Thyroid gland (tissue), 4 donors: ENCODE data around the gene CRK. TPM values are rescaled to one million over a fixed set of nuclear protein-coding genes. Genes with fewer than 3 reads are reported as not detected.

ENCODE experiments used
- DNase-seq, 2 donors: peaks; one replicate each; pipeline ENCODE4 v3.0.0-alpha.2; 2019
- H3K27ac ChIP-seq, 3 donors: fragments of 200-600 bp; sonication (generic); 1 replicate in 2 of 3; 2 replicates in 1 of 3; pipeline ENCODE4 v1.5.1; 2016 to 2019; ENCODE audit warnings: mild to moderate bottlenecking in 1 of 3, moderate library complexity in 1 of 3
- H3K27me3 ChIP-seq: fragments of 200-600 bp; sonication (generic); one replicate; pipeline ENCODE4 v1.5.1; 2019
- H3K36me3 ChIP-seq, 2 donors: fragments of 200-600 bp; sonication (generic); one replicate each; pipeline ENCODE4 v1.5.1; 2016 to 2019
- H3K4me1 ChIP-seq, 2 donors: fragments of 200-600 bp; sonication (generic); one replicate each; pipeline ENCODE4 v1.5.1; 2017 to 2019
- H3K4me3 ChIP-seq, 3 donors: fragments of 200-600 bp; sonication (generic); replicated peaks in 1 of 3; 1 replicate in 2 of 3; 2 replicates in 1 of 3; pipeline ENCODE4 v1.5.1; 2016; ENCODE audit warnings: mild to moderate bottlenecking in 1 of 3
- H3K9me3 ChIP-seq: fragments of 200-600 bp; sonication (generic); one replicate; pipeline ENCODE4 v1.5.1; 2017
- POLR2A ChIP-seq, 2 donors: fragments of 450-650 bp; IDR thresholded peaks; one replicate each; pipeline ENCODE4 v1.6.1; 2017; ENCODE audit warnings: antibody characterized with exemption in 2 of 2, mild to moderate bottlenecking in 2 of 2, moderate library complexity in 1 of 2
- WGBS, 2 donors: methylation state at CpG; one replicate each; pipeline ENCODE4 v1.1.5; 2017; 5-methylcytosine and 5-hydroxymethylcytosine counted together
- intact Hi-C: fragments of 100-400 bp; cut with DNase I; formaldehyde crosslinking; loops from one replicate; pipeline ENCODE4 v1.15.1; 2023
- total RNA-seq, 4 donors: library from RNA; depleted of rRNA; stranded (reverse); fragments of >200 nt; gene quantifications; one replicate each; pipeline ENCODE4 v1.2.3, GENCODE V29; 2016
- TF ChIP-seq, protein P1 (sequence below), 6 experiments: fragments of 200-600 bp in 3 of 6; fragments of 450-650 bp in 3 of 6; sonication (generic) in 3 of 6; IDR thresholded peaks; one replicate each; pipeline ENCODE4 v1.5.1; 2016 to 2019; ENCODE audit warnings: antibody characterized with exemption in 6 of 6, mild to moderate bottlenecking in 2 of 6, inconsistent platforms in 1 of 6, moderate library complexity in 1 of 6

Gene CRK
- total RNA-seq, 4 donors from 2014 or later = 89.6 to 140 (median 98.7) TPM

DNA sequence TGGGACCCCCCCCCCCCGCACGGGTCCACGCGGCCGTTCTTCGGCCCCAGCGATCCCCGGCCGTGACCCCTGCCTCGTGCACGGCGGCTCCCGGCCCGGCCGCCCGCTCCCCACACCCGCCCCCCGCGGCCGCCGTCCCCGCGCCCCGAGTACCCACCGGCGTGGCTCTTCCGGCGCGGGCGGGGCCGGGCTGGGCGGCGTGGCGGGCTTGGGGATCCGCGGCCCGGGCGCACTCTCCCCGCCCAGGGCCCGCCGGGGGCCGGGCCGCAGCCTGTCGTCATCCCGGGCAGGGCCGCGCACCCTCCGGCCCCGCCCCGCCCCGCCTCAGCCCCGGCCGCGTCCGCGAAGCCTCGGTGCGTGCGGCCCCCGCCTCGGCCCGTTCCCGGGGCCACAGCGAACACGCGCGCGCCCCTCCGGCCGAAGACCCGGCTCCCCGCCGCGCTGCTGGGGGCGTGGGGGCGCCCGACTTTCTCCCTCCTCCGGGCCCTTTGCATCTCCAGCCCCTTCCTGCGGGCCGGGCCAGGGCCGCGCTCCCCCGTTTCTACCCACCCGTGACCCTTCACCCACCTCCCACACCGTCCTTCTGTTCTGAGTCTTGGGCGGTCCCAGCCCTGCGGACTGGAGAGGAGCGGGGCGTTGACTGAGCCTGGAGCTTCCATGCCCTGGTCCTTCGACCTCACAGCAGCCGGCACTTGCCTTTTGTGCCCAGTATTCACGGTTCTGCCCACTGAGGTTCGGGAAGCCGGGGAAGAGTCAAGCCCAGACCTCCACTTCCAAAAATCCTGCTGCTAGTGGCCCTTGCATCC, 35.6 kb upstream of the CRK start:
- intact Hi-C loops = no loop called here
- peak overlapping the region; percentile 76 to 97 (median 78) for H3K27ac ChIP-seq
- H3K27me3 ChIP-seq = no peaks in the 10 kb centered on the region
- peak in 1 of 2 donors; percentile 47 for TF ChIP-seq POLR2A (IDR thresholded peaks at IDR 0.05)
- TF ChIP-seq, protein P1, sequence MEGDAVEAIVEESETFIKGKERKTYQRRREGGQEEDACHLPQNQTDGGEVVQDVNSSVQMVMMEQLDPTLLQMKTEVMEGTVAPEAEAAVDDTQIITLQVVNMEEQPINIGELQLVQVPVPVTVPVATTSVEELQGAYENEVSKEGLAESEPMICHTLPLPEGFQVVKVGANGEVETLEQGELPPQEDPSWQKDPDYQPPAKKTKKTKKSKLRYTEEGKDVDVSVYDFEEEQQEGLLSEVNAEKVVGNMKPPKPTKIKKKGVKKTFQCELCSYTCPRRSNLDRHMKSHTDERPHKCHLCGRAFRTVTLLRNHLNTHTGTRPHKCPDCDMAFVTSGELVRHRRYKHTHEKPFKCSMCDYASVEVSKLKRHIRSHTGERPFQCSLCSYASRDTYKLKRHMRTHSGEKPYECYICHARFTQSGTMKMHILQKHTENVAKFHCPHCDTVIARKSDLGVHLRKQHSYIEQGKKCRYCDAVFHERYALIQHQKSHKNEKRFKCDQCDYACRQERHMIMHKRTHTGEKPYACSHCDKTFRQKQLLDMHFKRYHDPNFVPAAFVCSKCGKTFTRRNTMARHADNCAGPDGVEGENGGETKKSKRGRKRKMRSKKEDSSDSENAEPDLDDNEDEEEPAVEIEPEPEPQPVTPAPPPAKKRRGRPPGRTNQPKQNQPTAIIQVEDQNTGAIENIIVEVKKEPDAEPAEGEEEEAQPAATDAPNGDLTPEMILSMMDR (IDR thresholded peaks at IDR 0.05) = no peak
- H3K9me3 ChIP-seq = no peaks in the 10 kb centered on the region
- DNase-seq = peak; percentile 61 to 66
- WGBS, 2 donors = 5 to 9% methylated on average over 9 to 19 of the region's 94 CpGs
- H3K4me1 ChIP-seq = peaks cover 53 to 76% of the 10 kb centered on the region in 2 donors
- peak overlapping the region; percentile 40 to 68 (median 50) for H3K4me3 ChIP-seq
- peaks cover 6 to 9% of the 10 kb centered on the region in 2 donors for H3K36me3 ChIP-seq

DNA sequence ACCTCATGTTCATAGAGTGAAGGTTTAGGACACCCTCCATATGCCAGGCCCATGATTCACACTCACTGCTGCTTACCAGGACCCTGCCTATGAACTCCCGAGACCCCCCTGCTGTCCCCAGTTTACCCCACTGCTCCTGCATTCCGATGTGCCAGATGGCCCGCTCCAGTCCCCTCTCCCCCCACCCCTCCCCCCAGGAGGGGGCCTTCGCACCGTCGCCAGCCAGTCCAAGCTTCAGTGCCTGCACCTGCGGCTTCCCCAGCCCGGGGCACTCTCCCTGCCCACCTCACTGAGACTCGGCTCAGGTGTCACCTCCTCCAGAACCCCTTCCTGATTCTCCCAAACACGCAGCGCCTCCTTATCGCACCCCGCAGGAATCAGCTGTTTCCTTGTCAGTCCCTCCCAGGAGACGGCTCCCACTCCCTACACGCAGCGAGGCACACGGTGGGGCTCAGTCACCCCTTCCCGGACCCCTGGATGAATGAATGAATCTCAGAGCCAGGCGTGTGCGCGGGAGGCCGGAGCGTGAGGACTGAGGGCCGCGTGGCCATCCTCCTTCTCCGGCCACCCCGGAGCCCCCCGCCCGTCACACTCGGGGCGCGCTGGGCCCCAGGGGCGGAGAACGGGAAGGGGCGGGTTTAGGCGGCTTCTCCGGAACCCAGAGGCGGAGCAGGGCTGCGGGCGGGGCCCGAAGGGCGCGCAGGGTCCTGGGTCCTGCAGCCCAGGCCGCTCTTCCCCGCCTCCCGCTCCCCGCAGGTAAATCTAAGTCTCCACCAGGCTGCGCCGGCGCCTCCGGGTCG, 34.8 kb upstream of the CRK start:
- Histone ChIP-seq H3K9me3 (no peaks in the 10 kb centered on the region), H3K27me3 (no peaks in the 10 kb centered on the region), H3K4me1 (peaks cover 52 to 75% of the 10 kb centered on the region in 2 donors), H3K36me3 (peaks cover 3% of the 10 kb centered on the region in 2 donors), H3K27ac (peak overlapping the region; percentile 54 to 80 (median 74)), H3K4me3 (peak overlapping the region; percentile 40 to 68 (median 50))
- intact Hi-C loops = no loop called here
- TF ChIP-seq, protein P1 (IDR thresholded peaks at IDR 0.05) = no peak
- TF ChIP-seq POLR2A (IDR thresholded peaks at IDR 0.05) = peak in 1 of 2 donors; percentile 62
- WGBS, 2 donors = 2 to 5% methylated on average over 16 to 31 of the region's 52 CpGs
- DNase-seq = peak; percentile 63 to 64

DNA sequence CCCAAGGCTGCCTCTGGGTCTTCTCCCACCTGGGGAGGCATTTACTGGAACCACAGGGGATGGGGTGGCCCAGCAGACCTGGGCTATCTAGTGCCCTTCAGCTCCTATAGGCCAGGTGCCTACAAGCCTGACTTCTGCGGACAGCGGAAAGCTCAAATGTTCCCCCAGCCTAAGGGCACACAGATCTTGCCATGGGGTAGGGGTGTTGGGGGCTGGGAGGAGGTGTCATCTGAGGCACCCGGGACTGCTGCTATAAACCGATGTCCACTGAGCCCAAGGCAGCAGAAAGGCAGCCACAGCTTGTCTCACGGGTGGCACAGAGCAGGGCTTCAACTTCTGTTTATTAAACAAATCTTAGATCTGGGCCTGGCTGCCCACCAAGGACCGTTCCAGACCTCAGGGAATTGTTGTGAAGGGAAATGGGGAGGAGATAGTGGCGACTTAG, 32.8 kb upstream of the CRK start:
- intact Hi-C loops = no loop called here
- Histone ChIP-seq H3K4me1 (peaks cover 46 to 66% of the 10 kb centered on the region in 2 donors), H3K27ac (peak overlapping the region; percentile 86 to 98 (median 94)), H3K27me3 (no peaks in the 10 kb centered on the region), H3K36me3 (no peaks in the 10 kb centered on the region), H3K4me3 (no peak overlapping the region), H3K9me3 (no peaks in the 10 kb centered on the region)
- TF ChIP-seq, protein P1 (IDR thresholded peaks at IDR 0.05) = no peak
- TF ChIP-seq POLR2A (IDR thresholded peaks at IDR 0.05) = no peak
- DNase-seq = no peak
- 78 to 85% methylated on average over 3 to 7 of the region's 7 CpGs for WGBS, 2 donors

DNA sequence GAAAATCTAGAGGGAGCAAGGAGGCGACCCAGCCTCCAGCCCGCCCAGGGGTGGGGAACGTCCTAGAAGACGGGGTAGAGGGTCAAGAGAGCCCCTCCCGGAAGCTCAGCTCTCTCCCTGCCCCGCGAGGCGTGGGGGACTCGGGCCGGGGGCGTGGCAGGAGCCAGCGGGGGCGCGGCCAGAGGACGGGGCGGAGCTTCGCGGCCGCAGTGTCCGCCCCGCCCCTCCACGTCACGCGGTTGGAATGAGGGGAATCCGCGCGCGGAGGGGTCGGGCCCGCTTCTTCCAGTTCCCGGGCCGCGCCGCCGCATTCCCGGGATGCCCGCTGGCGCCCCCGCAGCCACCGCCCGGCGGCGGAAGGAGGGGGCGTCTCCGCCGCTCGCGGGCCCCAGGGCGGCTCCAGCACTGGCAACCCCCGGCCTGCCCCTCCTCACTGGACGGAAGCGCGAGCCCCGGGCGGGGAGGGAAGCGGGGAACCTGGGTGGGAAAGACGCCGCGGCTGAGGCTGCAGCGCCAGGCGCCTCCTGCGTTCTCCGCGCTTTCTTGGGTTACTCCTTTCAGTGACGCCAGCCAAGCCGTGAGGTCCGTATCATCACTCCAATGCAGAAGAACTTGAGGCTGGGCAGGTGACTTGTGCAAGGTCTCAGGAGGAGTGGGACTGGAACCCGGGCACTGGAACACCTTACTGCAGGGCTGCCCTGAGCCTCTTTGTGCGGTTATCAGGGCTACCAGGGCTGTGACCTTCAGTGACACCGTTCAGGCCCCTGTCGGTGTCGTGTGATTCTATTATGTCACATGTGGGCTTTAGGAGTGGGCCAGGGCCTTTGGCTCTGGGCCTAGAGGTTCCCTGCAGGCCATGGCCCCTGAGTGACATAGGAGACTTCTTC, 32.1 kb upstream of the CRK start:
- WGBS, 2 donors = 11 to 17% methylated on average over 10 to 18 of the region's 72 CpGs
- peak; percentile 87 for DNase-seq
- Histone ChIP-seq H3K4me1 (peaks cover 46 to 62% of the 10 kb centered on the region in 2 donors), H3K27ac (peak overlapping the region; percentile 86 to 98 (median 94)), H3K4me3 (peak overlapping the region in 2 of 3 donors; percentile 33 to 46), H3K36me3 (peaks cover 0 to 3% of the 10 kb centered on the region in 2 donors), H3K27me3 (no peaks in the 10 kb centered on the region), H3K9me3 (no peaks in the 10 kb centered on the region)
- peak in 1 of 2 donors; percentile 85 for TF ChIP-seq POLR2A (IDR thresholded peaks at IDR 0.05)
- TF ChIP-seq, protein P1 (IDR thresholded peaks at IDR 0.05) = peak in 1 of 6 experiments; percentile 22
- intact Hi-C loops = no loop called here
